Daoy (cell line): ENCODE measurements around the gene KRTAP19-4. TPM values are rescaled to one million over a fixed set of nuclear protein-coding genes. Genes with fewer than 3 reads are reported as not detected.

Source experiments
- DNase-seq: peaks from one replicate; pipeline ENCODE4 v3.0.0-alpha.2; 2015; ENCODE audit warnings: low read depth
- total RNA-seq: library from RNA; depleted of rRNA; stranded (reverse); fragments of >200 nt; shearing (Covaris generic); gene quantifications from 2 replicates; pipeline ENCODE4 v1.2.3, GENCODE V29; 2014; rRNA removed

KRTAP19-4 gene, protein sequence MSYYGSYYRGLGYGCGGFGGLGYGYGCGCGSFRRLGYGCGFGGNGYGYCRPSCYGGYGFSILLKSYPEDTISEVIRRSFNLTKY
- not detected in 2 replicates for total RNA-seq

DNA sequence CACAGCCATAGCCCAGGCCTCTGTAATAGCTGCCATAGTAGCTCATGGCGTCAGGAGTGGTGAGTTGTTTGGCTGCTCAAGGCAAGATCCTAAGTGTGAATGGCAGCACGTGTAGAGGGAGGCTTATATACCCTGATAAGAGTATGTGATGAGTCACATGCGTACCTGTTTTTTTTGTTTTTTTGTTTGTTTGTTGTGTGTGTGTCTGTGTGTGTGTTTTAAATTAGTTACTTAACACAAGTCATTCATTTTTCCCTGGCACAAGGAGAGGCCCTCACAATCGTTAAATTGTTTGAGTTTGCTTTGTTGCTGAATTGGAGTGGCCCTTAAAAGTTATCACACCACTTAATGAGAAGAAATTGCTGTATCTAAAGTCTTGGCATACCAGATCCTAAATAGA, at the start of gene KRTAP19-4:
TSS of gene KRTAP19-4 (minus strand) at position 101 of the 400 bp plus-strand sequence. CDS start at position 46, 55 bp downstream.
- no peak for DNase-seq

DNA sequence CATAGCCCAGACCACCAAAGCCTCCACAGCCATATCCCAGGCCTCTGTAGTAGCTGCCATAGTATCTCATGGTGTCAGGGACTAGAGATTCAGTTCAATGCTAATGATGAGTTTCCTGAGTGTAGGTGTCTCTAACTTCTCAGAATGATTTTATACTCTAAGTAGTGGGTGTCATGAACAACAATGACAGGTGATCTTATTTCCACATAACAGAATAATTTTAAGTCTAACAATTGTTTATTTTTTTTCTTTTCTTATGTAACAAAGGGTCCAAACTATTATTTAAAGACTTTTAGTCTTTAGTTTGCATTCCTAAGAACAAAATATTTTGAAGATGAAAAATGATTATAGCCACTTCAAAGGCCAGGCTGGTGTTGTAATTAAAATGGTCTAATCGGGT, 44.8 kb upstream of the KRTAP19-4 start, which contains the start of gene KRTAP19-6:
TSS of gene KRTAP19-6 (minus strand) at position 101 of the 400 bp plus-strand sequence. CDS start at position 70, 31 bp downstream.
- DNase-seq, result no peak

DNA sequence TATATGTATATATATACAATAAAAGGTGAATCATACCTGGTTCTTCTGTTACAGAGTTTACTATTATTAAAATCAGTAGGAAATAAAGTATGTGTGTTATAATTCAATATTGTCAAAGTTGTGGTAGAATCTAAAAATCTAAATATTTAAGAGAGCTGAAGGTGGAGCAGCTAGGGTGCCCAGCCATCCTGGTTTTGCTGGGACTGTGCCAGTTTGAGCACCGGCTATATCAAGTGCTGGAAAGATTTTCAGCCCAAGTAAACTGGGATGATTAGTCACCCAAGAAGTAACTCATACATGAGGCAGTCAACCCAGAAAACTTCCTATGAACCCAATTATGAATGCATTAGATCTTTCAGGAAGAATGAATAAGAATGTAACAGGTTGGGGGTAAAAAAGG, 21.9 kb upstream of the KRTAP19-4 start:
- no peak for DNase-seq

DNA sequence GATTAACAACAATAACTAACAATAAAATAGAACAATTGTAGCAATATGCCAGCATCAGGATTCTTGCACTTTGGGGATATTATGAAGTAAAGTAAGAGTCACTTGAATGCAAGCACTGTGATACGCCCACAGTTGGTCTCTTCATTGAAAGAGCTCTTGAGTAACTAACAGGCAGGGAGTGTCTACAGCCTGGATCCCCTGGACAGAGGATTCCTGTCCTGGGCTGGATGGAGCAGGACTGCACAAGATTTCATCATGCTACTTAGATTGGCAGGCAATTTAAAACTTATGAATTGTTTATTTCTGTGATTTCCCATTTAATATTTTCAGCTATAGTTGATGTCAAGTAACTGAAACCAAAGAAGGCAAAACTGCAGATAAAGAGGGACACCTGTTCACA, 18.7 kb upstream of the KRTAP19-4 start:
- DNase-seq, result no peak

DNA sequence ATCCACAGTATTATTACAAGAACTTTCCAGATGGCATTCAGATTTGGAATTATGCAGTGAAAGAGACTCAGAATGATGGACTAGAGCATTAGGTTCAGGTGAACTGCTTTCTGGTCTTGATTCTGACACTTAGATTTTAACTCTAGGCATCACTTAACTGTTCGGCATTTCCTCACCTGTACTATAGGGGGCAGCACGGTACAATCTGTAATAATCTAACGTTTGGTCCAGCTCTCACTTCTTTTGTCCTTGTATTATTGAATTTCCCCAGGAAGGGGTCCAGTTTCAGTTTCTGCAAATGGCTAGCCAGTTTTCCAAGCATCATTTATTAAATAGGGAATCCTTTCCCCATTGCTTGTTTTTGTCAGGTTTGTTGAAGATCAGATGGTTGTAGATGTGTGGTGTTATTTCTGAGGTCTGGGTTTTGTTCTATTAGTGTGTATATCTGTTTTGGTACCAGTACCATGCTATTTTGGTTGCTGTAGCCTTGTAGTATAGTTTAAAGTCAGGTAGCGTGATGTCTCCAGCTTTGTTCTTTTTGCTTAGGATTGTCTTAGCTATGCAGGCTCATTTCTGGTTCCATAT, 8.7 kb upstream of the KRTAP19-4 start:
- DNase-seq, result peak; percentile 16

DNA sequence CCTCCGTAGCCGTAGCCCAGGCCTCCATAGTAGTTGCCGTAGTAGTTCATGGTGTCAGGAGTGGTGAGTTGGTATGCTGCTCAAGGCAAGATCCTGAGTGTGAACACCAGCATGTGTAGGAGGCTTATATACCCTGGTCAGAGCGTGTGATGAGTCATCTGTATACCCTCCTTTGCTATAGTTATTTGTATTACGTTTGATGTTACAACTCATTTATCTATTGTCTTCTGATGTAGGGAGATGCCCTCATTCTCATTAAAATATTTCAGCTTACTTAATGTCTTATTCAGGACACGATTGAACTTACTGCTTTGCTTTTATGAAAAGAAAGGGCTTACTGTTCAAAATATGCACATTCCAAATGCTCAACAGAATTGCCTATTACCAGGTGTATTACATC, 5.1 kb upstream of the KRTAP19-4 start, which contains the start of gene KRTAP19-5:
TSS of gene KRTAP19-5 (minus strand) at position 101 of the 400 bp plus-strand sequence. CDS start at position 50, 51 bp downstream.
- no peak for DNase-seq

DNA sequence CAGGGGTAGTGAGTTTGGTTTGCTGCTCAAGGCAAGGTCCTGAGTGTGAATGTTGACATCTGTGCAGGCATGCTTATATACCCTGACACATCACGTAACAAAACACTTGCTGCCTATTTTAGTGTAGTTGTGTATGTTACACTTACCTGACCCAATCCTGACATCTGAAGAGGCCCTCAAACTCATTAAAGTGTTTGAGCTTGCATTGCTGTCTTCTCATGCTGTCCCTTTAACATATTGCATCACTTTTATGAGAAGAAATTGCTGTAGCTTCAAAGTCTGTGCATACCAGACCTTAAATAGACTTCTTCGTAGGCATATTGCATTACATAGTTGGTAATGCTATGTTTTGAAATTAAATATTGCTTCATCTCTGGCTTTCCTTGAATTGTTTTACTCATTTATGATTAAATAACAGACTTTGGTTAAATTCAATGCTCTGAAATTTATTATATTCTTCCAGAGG, 5.0 kb downstream of the KRTAP19-4 start, which contains the start of gene KRTAP19-3:
TSS of gene KRTAP19-3 (minus strand) at position 51 of the 466 bp plus-strand sequence. CDS start 56 bp downstream, outside the sequence.
- no peak for DNase-seq

DNA sequence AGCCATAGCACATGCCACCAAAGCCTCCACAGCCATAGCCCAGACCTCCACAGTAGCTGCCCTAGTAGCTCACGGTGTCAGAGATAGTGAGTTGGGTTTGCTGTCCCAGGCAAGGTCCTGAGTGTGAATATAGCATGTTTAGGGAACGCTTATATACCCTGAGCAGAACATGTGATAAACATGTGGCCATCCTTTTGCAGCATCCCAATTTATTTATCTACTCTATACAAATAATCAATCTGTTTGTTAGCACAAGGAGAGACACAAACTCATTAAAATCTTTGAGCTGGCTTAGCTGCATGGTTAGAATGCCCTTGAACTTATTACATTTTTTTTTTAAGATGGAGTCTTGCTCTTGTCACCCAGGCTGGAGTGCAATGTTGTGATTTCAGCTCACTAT, 9.6 kb downstream of the KRTAP19-4 start, which contains the start of gene KRTAP19-2:
TSS of gene KRTAP19-2 (minus strand) at position 101 of the 400 bp plus-strand sequence. CDS start at position 13, 88 bp downstream.
- DNase-seq, result no peak

DNA sequence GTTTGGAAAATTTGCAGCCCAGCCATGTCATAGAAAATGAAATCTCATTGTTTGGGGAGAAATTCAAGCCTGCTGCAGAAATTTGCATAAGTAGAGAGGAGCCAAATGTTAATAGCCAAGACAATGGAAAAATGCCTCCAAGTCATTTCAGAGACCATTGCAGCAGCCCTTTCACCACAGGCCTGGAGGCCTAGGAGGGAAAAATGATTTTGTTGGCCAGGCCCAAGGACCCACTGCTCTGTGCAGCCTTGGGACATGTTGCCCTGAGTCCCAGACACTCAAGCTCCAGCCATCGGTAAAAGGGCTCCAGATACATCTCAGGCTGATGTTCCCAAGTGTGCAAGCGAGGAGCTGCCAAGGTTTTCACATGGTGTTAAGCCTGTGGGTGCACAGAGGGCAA, 10.8 kb downstream of the KRTAP19-4 start:
- DNase-seq, result no peak

DNA sequence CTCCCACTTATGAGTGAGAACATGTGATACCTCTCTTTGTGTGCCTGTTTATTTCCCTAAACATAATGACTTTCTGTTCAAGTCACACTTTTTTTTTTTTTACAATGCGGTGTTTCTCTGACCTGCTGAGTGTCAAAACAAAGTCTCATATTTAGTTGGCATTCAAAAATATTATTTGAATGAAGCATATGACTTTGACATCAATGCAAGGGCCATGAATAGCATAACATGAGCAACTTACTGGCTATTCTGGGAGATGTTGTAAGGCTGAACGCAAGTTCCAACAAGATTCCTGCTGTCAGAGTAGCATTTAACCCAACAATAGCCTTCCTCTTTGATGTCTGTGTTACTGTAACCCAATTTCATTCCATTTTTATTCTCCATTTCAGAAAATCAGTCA, 14.8 kb downstream of the KRTAP19-4 start:
- no peak for DNase-seq

DNA sequence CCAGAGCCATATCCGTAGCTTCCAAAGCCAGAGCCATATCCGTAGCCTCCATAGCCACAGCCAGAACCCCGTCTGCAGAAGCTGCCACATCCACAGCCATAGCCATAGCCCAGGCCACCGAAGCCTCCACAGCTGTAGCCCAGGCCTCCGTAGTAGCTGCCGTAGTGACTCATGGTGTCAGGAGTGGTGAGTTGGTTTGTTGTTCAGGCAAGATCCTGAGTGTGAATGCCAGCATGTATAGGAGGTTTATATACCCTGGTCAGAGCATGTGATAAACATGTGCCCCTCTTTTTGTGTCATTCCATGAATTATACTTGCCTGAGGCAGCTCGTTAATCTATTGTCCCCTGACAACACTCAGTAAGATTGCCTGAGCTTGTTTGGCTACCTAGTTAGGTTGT, 16.8 kb downstream of the KRTAP19-4 start, which contains the start of gene KRTAP19-1:
TSS of gene KRTAP19-1 (minus strand) at position 223 of the 400 bp plus-strand sequence. CDS start at position 173, 50 bp downstream.
- peak; percentile 31 for DNase-seq

DNA sequence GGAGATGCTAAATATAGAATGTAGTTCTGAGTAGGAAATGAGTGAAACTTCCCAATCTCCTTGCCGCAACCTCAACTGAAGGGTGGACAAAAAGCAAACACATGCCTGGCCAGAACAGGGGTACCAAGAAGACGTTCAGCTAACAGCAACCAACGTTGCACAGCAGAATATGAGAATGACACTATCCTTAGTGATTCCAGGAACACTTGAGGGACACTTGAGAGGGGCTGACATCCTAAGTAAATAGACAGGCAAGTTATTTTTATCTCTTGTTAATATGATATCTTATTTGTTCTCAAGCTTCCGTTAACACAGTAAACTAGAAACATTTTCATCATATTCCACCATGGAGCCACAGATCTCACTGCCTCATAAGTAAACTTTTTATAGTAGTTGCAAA, 17.7 kb downstream of the KRTAP19-4 start:
- DNase-seq, result no peak

DNA sequence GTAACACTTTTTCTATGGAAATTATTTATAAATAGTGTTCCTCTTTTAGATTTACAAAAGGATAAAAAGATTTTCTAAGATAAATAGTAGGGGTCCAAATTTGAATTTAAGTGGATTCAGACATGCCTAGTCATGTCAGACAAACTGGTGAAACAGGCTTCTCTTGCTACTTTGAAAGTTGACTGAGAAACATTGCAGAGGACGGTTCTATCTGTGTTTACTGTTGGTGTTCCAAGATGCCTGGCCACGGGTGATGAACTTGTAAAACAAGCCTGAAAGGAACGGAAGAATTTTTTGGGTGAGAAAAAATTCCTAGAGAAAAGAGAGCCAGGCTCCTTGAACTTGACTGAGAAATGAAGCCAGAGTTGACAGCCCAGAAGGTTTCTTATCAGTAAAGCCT, 19.0 kb downstream of the KRTAP19-4 start:
- DNase-seq, result no peak

DNA sequence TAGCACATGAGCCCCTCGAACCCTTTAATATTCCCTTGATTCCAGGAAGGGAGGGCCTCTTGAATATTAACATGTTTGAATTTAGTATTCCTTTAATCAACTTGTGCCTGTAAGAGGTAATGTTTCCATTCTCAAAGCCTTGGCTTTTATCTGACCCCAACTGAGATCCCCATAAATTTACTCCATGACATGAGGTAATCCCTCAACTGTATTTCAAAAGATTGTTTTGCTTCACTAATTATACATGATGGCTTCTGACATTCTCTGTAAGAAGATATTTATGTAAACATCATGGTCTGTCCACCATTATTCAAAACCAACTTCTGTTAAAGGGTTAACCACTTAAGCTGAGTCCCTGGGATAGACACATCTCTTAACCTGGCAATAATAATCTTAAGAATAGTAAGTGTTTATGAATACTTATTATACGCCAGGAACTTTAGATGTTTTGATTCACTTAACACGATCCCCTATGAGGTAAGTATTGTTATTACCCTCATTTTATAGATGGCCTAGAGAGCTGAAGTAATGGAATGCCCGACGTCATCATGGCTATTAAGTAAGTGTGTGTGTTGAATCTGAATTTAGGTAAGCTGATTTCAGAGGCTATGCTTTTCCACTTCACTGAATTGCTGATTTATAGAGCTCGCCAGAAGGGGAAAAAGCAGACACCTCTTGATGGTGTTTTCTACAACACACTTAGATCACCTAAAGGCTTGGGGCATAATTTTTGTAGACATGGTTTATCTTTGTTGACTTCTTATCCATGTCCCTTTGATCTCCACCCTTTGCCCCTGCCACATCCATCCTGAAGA, 27.9 kb downstream of the KRTAP19-4 start:
- no peak for DNase-seq

DNA sequence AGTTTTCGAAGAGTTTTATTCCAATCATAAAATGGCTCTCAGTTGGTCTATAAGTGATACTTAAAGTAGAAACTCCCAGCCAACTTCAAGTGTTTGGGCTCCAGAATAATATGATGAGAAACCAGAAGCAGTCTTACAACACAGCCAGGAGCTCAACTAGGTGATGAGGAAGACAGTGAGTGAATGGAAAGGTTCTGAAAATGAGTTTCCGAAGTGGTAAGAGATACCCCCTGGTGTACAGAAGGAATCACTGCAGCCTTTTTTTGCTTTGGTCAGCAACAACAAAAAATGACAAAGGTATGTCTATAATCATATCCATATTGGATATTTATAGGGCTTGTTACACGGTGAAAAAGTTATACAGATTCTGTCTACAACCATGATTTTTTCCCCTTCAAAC, 33.3 kb downstream of the KRTAP19-4 start:
- peak; percentile 22 for DNase-seq

DNA sequence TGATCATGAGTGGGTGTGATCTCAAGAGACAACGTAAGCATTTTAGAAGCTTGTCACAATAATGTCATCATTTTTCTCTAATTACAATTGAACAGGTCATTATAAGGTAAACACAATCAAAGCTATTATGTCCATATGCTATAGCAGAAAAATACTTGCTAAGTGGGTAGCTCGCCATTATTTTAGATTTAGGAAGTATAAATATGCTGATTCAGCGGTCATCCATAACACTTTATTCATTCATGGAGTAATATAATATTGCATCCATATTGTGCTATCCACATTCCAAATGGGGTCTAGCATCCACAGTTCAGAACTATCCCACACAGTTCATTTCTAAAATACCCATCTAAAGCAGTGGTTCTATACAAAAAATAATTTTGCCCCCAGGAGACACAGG, 48.5 kb downstream of the KRTAP19-4 start:
- no peak for DNase-seq

DNA sequence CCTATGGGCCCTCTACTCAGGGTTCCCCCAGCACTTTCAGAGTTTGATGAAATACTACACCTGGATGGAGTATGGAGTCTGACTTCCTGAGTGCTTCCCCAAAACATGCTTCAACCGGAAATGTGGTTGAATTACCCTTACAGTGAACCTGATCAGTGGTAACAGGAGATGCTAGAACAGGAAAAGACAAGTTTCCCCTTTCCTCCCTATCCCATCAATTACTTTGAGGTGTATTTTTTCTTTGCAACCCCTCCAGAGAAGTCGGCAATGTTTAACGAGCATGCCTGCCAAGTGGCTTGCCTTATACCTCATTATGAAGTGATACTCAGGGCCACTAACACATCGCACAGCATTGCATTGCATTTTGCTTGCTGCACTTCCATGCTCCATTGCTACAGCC, 49.9 kb downstream of the KRTAP19-4 start:
- peak; percentile 12 for DNase-seq

Other genes with a start within 250 kb of the KRTAP19-4 start
- gene KRTAP24-1, start 214.2 kb downstream of the KRTAP19-4 start, total RNA-seq, result not detected in 2 replicates
- not detected in 2 replicates for gene KRTAP25-1, start 207.7 kb downstream of the KRTAP19-4 start, total RNA-seq
- not detected in 2 replicates for gene KRTAP26-1, start 176.8 kb downstream of the KRTAP19-4 start, total RNA-seq
- gene KRTAP27-1, start 159.5 kb downstream of the KRTAP19-4 start, total RNA-seq, result not detected in 2 replicates
- gene KRTAP23-1, start 148.6 kb downstream of the KRTAP19-4 start, total RNA-seq, result not detected in 2 replicates
- not detected in 2 replicates for gene KRTAP13-2, start 124.9 kb downstream of the KRTAP19-4 start, total RNA-seq
- gene KRTAP13-1, start 101.1 kb downstream of the KRTAP19-4 start, total RNA-seq, result not detected in 2 replicates
- not detected in 2 replicates for gene KRTAP13-3, start 71.2 kb downstream of the KRTAP19-4 start, total RNA-seq
- gene KRTAP13-4, start 66.9 kb downstream of the KRTAP19-4 start, total RNA-seq, result not detected in 2 replicates
- gene KRTAP15-1, start 56.9 kb downstream of the KRTAP19-4 start, total RNA-seq, result not detected in 2 replicates
- gene KRTAP19-1, start 16.8 kb downstream of the KRTAP19-4 start, total RNA-seq, result not detected in 2 replicates
- gene KRTAP19-2, start 9.7 kb downstream of the KRTAP19-4 start, total RNA-seq, result not detected in 2 replicates
- not detected in 2 replicates for gene KRTAP19-3, start 5.2 kb downstream of the KRTAP19-4 start, total RNA-seq
- gene KRTAP19-5, start 5.0 kb upstream of the KRTAP19-4 start, total RNA-seq, result not detected in 2 replicates
- not detected in 2 replicates for gene KRTAP19-6, start 44.7 kb upstream of the KRTAP19-4 start, total RNA-seq
- not detected in 2 replicates for gene KRTAP19-7, start 64.1 kb upstream of the KRTAP19-4 start, total RNA-seq
- gene KRTAP22-2, start 93.2 kb upstream of the KRTAP19-4 start, total RNA-seq, result not detected in 2 replicates
- not detected in 2 replicates for gene KRTAP6-3, start 95.3 kb upstream of the KRTAP19-4 start, total RNA-seq
- gene KRTAP6-2, start 101.7 kb upstream of the KRTAP19-4 start, total RNA-seq, result not detected in 2 replicates
- not detected in 2 replicates for gene KRTAP22-1, start 103.9 kb upstream of the KRTAP19-4 start, total RNA-seq
- not detected in 2 replicates for gene KRTAP6-1, start 116.8 kb upstream of the KRTAP19-4 start, total RNA-seq
- not detected in 2 replicates for gene KRTAP20-1, start 119.3 kb upstream of the KRTAP19-4 start, total RNA-seq
- gene KRTAP20-4, start 123.5 kb upstream of the KRTAP19-4 start, total RNA-seq, result not detected in 2 replicates
- gene KRTAP20-2, start 138.0 kb upstream of the KRTAP19-4 start, total RNA-seq, result 3.4 TPM in 1 of 2 replicates, not detected in the other
- gene KRTAP20-3, start 145.7 kb upstream of the KRTAP19-4 start, total RNA-seq, result not detected in 2 replicates
- not detected in 2 replicates for gene KRTAP21-3, start 221.6 kb upstream of the KRTAP19-4 start, total RNA-seq